Measurements from ENCODE around the gene PRXL2A.

The PRXL2A gene

DNA sequence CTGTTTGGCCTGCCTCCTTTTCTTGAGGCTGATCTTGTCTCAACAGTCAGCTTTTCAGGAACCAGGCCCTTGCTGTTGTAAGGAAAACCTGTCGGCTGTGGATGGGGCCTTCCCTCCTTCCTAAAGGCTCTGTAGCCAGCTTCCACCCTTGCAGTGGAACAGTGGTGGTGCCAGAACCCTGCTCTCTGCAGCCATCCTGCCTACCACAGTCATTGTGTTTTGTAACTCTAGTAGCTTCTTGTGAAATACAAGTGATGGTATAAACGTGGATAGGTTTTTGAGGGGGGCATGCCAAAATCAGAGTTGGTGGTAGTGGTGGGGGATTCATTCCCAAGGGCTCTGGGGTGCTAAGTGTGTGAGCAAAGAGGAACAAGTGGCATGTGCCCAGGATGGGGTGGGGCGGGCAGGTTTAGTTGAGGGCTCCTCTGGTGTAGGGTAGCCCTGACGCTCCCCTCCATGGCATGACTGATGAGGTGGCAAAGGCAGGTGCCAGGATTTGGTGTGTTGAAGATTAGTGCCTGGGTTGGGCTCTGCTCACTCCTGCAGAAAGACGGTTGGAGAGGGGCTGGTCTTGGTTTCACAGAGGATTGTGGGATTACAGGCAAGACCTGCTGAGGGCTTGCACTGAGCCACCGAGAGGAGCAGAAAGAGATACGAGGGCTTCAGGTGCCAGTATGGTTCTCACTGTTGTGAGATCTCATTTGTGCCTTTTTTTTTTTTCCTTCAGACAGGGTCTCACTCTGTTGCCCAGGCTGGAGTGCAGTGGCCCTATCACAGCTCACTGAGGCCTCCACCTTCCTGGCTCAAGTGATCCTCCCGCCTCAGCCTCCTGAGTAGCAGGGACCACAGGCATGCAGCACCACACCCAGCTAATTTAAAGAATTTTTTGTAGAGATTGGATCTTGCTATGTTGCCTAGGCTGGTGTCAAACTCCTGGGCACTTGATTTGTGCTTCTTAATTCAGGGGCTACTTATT is 53.1 kb downstream of the PRXL2A start:
- DNase-seq (ENCODE audit: low read depth, low spot score): no peak

DNA sequence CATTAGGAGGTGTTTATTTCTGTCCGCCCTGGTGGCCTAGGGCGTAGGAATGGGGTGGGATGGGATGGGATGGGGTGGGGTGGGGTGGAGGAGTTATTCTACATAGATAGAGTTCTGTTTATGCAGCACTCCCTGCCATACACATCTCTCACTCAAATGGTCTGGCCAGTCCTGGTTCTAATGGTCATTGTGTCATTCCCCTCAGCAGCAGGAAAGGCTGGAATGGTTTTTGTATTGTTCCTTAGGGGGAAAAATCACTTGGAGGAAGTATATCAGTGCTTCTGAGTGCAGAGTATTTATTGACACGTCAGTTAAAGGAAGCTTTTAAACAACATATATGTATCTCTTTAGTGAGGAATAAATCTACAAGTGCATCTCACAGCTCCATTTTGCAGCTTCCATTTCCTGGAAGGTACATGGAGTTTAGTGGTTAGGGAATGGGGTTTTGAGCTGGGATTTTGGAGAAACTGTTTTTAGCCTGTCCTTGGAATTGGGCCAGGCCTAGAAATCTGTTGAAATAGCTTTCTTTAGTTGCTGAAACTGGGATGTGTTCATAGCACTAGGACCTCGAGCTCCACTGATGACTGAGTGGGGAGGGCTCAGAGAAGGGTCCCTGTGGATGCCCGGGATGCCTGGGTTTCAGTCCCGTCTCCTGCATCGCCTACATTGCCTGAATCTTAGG is 54.1 kb downstream of the PRXL2A start:
- DNase-seq (ENCODE audit: low read depth, low spot score): no peak

DNA sequence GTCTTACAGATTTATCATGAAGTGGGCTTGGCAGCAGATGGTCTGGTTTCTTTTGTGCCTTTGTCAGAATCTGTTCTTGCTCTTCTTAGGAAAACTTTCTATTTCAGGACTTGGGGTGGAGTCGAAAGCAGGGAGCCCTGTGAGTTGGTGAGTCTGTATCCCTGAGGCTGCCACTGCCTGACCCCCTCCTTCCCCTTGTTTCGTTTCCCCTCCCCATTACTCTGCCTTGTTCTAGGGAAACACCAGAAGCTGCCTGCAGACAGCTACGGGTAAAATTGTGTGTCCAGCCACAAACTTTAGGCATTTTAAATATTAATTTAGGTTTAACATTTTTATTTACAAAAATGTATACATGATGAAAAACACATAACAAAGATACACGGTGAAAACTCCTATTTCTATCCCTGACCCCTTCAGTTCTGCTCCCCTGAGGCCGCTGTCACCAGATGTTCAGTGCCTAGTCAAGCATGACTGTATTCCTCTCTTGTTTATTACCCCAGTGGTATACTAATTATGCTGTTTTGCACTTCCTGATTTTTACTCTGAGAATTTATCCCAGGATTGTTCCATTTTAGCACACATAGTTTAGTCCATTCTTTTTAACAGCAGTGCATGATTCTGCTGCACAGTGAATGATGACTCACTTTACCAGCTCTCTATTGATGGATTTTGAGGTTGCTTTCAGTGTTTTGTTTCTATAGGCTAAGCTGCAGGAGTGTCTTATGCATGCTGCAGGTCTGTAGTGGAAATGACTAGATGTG is 54.8 kb downstream of the PRXL2A start:
- no peak for DNase-seq (ENCODE audit: low read depth, low spot score)

GRCh38 chr10:80463868-80464267 is 55.5 kb downstream of the PRXL2A start:
- DNase-seq (ENCODE audit: low read depth, low spot score): no peak

DNA sequence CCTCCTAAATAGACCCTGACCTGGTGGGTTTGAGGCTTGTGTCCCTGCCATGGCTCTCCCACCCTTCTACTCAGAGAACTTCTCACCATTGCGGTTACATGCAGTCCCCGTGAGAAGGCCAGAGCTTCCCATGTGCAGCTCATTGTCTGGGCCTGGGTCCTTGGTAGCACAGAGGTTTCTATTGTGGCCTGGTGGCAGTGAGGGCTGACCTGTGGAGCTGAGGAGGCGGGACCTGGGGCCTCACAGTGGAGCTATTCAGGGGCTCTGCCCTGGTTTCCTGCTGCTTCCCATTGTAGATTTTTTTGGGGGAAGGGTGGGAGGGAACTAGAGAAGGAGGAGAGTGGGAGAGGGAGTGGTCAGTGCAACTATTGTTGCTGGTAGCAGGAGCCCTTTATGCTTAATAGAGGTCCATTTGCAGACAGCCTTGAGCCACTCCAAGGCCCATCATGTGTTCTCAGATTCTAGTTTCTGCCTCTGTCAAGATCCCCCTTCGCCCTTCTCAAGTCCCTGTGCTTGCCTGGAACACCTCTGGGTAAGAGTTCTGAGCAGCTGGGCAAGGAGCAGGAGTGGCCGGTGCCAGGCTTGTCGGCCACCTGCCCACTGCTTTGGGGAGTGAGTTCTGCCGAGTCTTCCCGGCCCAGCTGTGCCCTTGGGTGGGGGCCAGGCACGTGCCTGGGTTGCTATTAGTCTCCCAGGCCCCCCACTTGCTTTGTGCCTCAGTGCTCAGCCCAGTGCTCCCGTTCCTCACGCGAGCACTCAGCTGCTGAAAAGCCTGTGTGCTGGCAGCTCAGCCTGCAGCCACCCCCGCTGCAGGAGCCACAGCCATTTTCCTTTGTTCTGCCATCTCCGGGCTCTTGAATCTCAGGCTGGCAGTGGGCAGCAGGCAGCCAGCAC is 56.5 kb downstream of the PRXL2A start:
- no peak for DNase-seq (ENCODE audit: low read depth, low spot score)

- no peak for DNase-seq (ENCODE audit: low read depth, low spot score)
Observed at GRCh38 chr10:80465451-80465835, 57.1 kb downstream of the PRXL2A start.

- DNase-seq (ENCODE audit: low read depth, low spot score): no peak
Observed at GRCh38 chr10:80465839-80466590, 57.7 kb downstream of the PRXL2A start.

DNA sequence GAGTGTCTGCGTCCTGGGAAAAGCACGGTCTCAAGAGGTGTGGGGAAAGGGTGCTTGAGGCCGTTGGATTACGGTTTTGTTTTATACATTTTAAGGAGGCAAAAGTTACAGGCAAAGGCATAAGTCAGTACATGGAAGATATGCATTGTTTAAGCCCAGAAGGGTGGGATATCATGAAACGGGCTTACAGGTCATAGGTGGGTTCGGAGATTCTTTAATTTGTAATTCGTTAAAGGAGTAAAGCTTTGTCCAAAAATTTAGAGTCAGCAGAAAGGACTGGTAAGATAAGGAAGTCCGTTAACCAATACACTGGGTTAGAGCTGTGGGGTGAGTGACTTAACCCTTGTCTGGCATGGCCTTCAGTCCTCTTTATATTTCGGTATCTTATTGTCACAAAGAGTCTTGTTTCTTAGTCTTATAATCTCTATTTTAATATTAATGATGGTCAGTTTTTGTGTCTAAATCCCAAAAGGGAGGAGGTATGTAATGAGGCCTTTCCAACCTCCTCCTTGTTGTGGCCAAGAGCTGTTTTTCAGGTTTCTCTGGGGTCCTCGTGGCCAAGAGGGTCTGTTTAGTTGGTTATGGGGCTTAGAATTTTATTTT is 58.5 kb downstream of the PRXL2A start:
- DNase-seq (ENCODE audit: low read depth, low spot score): no peak

GRCh38 chr10:80468002-80468401 is 59.7 kb downstream of the PRXL2A start:
- no peak for DNase-seq (ENCODE audit: low read depth, low spot score)

DNA sequence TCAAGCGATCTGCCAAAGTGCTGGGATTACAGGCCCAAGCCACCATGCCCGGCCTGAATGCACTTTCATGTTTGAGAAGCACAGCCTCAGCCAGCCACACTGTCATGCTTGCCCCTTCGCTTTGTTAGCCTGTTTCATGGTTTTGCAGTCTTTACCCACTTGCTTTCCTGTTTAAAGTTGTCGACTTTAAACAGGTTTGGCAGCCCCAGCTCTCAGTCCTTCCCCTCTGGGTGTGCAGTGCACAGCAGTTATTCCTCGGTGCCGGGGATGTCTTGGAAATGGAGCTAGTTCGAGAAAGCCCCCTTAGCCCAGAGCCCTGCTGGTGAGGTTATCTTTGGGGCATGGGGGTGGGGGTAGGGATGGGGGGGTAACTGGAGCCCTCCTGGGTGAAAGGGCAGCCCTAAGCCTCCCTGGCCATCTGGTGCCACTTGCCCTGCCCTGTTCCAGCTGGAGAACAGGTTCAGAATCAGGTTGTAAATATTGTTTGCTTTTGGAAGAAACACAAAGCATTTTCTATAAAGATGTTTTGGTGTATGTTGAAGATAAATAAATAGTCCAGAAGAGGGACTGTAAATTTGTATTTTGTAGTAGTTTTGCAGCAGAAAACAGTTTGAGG is 60.6 kb downstream of the PRXL2A start:
- no peak for DNase-seq (ENCODE audit: low read depth, low spot score)

DNA sequence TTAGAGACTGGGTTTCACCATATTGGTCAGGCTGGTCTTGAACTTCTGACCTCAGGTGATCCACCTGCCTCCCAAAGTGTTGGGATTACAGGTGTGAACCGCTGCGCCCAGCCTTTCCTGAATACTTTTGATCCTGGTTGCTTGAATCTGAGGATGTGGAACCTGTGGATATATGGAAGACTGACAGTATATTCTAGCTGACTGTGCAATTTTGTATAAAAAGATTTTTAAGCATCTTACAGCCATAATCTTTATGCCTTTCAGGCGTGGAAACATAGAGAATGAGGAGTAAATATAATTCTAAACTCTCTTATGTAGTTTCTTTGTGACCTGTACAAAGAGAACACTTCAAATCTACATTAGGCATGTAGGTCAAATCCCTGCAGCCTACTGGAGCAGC is 61.9 kb downstream of the PRXL2A start:
- no peak for DNase-seq (ENCODE audit: low read depth, low spot score)

- no peak for DNase-seq (ENCODE audit: low read depth, low spot score)
Observed at GRCh38 chr10:80471001-80471400, 62.6 kb downstream of the PRXL2A start.

GRCh38 chr10:80471715-80472233 is 63.4 kb downstream of the PRXL2A start:
- no peak for DNase-seq (ENCODE audit: low read depth, low spot score)

DNA sequence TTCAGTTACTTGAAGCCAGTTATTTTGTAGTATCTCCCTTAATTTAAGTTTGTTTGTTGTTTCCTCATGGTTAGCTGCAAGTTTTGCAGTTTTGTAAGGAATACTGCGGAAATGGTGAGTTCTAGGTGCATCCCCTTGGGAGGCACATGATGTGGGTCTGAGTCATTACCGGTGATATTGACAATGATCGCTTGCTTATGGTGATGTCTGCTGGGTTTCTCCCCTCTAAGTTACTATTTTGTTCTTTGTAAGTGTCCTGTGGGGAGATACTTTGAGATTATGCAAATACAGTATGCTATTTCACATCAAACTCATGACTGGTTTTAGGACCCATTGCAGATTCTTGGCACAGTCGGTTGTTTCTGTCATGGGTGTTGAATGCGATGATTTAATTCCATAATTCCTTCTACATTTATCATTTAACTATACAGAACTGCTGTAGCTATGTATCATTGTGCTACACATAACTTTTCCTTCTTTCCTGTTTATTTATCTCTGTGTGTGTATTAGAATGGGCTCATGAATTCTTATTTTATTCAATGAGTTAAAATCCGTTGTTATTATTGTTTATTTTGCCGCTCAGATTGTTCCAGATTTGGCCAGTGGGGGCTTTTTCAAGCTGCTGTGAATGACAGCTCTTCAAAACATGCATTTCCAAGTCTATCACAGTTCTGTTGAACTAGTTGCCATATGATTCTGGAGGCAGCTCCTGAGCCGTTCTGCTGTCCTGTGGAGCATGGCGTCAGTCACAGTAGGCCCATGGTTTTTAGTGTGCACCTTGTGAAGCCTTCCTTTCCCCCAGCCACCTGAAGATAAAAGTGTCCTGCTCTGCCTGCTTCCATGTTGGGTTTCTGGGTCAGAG is 64.1 kb downstream of the PRXL2A start:
- no peak for DNase-seq (ENCODE audit: low read depth, low spot score)

- no peak for DNase-seq (ENCODE audit: low read depth, low spot score)
Observed at GRCh38 chr10:80473096-80473657, 64.8 kb downstream of the PRXL2A start.

DNA sequence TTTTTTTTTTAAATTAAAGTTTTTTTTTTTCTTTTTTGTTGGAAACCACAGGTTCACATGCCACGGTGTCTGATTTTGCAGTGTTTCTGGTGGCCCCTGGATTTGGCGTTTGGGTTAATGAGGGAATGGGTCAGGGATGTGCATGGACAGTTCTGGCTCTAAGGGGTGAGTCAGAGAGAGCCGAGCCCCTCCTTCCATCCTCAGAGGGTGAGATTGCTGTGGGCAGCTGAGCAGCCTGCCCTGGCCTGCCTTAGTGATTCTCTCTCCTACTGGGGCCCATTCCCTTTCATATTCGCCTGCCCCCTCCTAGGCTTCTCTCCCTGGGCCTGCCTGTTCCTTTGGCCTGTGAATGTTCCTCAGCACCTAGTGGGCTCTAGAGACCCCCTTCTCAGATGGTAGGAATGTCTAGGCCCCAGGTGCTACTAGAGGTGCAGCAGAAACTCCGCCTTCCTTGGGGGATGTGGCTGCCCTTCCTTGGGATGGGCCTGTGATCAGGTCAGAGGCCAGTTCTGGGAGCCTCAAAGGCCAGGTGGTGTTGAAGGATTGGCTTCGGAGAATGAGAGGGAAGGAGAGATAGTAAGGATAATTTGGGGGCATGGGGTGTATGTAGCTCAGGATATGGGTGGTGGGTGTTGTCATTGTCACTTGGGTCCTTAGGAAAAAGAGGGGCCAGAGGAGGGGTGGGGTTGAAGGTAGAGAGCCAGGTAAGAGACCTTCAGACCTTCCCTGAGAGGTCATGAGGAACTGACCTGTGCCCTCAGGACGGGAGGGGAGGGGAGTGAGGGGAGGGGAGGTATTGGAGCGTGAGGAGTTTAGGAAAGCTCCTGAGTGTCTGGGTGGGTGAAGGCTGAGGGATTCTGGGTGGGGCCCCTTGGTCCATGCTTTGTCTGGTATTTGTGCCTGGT is 65.6 kb downstream of the PRXL2A start:
- no peak for DNase-seq (ENCODE audit: low read depth, low spot score)

DNA sequence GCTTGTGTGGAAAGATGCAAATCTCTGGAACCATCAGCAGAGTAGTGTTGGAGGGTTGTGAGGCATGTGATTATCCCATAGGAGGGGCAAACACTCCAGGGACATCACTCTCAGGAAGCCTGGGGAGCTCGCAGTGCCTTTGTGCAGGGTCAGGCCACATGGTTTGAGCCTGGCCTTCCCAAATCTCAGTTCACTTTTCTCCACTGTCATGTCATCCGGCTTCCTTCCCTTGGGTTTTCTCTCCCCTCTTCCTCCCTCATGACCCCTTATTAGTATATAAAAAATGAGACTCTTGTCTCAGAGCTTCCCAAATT is 66.2 kb downstream of the PRXL2A start:
- DNase-seq (ENCODE audit: low read depth, low spot score): no peak

All from smooth muscle cell of the brain vasculature (primary cell).